ENCODE data around the gene ADARB1.

Gene ADARB1

GRCh38 chr21:45153358-45154318, 79.3 kb downstream of the ADARB1 start:
- FAIRE-seq, result no peak
- DNase-seq (ENCODE audit: insufficient read length), result no peak
- TF ChIP-seq POLR2AphosphoS5 (IDR thresholded peaks at IDR 0.05; ENCODE audit: low read depth, low read length) (no peak), POLR2A (IDR thresholded peaks at IDR 0.05; ENCODE audit: low read depth, low read length) (no peak), TAF1 (IDR thresholded peaks at IDR 0.05; ENCODE audit: borderline replicate concordance, low read depth, low read length) (no peak)

- FAIRE-seq (no peak), DNase-seq (ENCODE audit: insufficient read length) (no peak)
- TF ChIP-seq TAF1 (IDR thresholded peaks at IDR 0.05; ENCODE audit: borderline replicate concordance, low read depth, low read length) (no peak), POLR2A (IDR thresholded peaks at IDR 0.05; ENCODE audit: low read depth, low read length) (no peak), POLR2AphosphoS5 (IDR thresholded peaks at IDR 0.05; ENCODE audit: low read depth, low read length) (no peak)
Observed at GRCh38 chr21:45154511-45155508, 80.4 kb downstream of the ADARB1 start.

GRCh38 chr21:45155910-45156309, 81.5 kb downstream of the ADARB1 start:
- TF ChIP-seq POLR2A (IDR thresholded peaks at IDR 0.05; ENCODE audit: low read depth, low read length) (no peak), POLR2AphosphoS5 (IDR thresholded peaks at IDR 0.05; ENCODE audit: low read depth, low read length) (no peak), TAF1 (IDR thresholded peaks at IDR 0.05; ENCODE audit: borderline replicate concordance, low read depth, low read length) (no peak)
- peak; percentile 65 for FAIRE-seq
- no peak for DNase-seq (ENCODE audit: insufficient read length)

- FAIRE-seq, result no peak
Observed at GRCh38 chr21:45156459-45156858, 82.1 kb downstream of the ADARB1 start.

GRCh38 chr21:45157932-45158331, 83.6 kb downstream of the ADARB1 start:
- TF ChIP-seq POLR2A (IDR thresholded peaks at IDR 0.05; ENCODE audit: low read depth, low read length), result no peak
- TF ChIP-seq POLR2AphosphoS5 (IDR thresholded peaks at IDR 0.05; ENCODE audit: low read depth, low read length), result no peak
- no peak for TF ChIP-seq TAF1 (IDR thresholded peaks at IDR 0.05; ENCODE audit: borderline replicate concordance, low read depth, low read length)
- FAIRE-seq (no peak), DNase-seq (ENCODE audit: insufficient read length) (no peak)

More at GRCh38 chr21:45156459-45156858, 82.1 kb downstream of the ADARB1 start:
- no peak for DNase-seq (ENCODE audit: insufficient read length)
- TF ChIP-seq POLR2AphosphoS5 (IDR thresholded peaks at IDR 0.05; ENCODE audit: low read depth, low read length) (no peak), POLR2A (IDR thresholded peaks at IDR 0.05; ENCODE audit: low read depth, low read length) (no peak), TAF1 (IDR thresholded peaks at IDR 0.05; ENCODE audit: borderline replicate concordance, low read depth, low read length) (no peak)

GRCh38 chr21:45158491-45159423, 84.4 kb downstream of the ADARB1 start:
- TF ChIP-seq POLR2A (IDR thresholded peaks at IDR 0.05; ENCODE audit: low read depth, low read length), result no peak
- no peak for TF ChIP-seq POLR2AphosphoS5 (IDR thresholded peaks at IDR 0.05; ENCODE audit: low read depth, low read length)
- no peak for TF ChIP-seq TAF1 (IDR thresholded peaks at IDR 0.05; ENCODE audit: borderline replicate concordance, low read depth, low read length)
- DNase-seq (ENCODE audit: insufficient read length), result no peak
- FAIRE-seq, result no peak

- TF ChIP-seq POLR2AphosphoS5 (IDR thresholded peaks at IDR 0.05; ENCODE audit: low read depth, low read length), result no peak
- no peak for TF ChIP-seq TAF1 (IDR thresholded peaks at IDR 0.05; ENCODE audit: borderline replicate concordance, low read depth, low read length)
- TF ChIP-seq POLR2A (IDR thresholded peaks at IDR 0.05; ENCODE audit: low read depth, low read length), result no peak
- FAIRE-seq (no peak), DNase-seq (ENCODE audit: insufficient read length) (no peak)
Observed at GRCh38 chr21:45160198-45160597, 85.8 kb downstream of the ADARB1 start.

- no peak for FAIRE-seq
- DNase-seq (ENCODE audit: insufficient read length), result no peak
- TF ChIP-seq POLR2AphosphoS5 (IDR thresholded peaks at IDR 0.05; ENCODE audit: low read depth, low read length), result no peak
- no peak for TF ChIP-seq TAF1 (IDR thresholded peaks at IDR 0.05; ENCODE audit: borderline replicate concordance, low read depth, low read length)
- TF ChIP-seq POLR2A (IDR thresholded peaks at IDR 0.05; ENCODE audit: low read depth, low read length), result no peak
Observed at GRCh38 chr21:45161038-45161945, 86.9 kb downstream of the ADARB1 start.

GRCh38 chr21:45162115-45162514, 87.7 kb downstream of the ADARB1 start:
- DNase-seq (ENCODE audit: insufficient read length) (no peak), FAIRE-seq (no peak)
- TF ChIP-seq TAF1 (IDR thresholded peaks at IDR 0.05; ENCODE audit: borderline replicate concordance, low read depth, low read length) (no peak), POLR2AphosphoS5 (IDR thresholded peaks at IDR 0.05; ENCODE audit: low read depth, low read length) (no peak), POLR2A (IDR thresholded peaks at IDR 0.05; ENCODE audit: low read depth, low read length) (no peak)

Measured in GM12892 (cell line).